ENCODE results near the gene PLPP4. TPM values are rescaled to one million over a fixed set of nuclear protein-coding genes. Genes with fewer than 3 reads are reported as not detected.

PLPP4 gene
- total RNA-seq, 1 experiment from 2014 or later: 11.7 TPM

DNA sequence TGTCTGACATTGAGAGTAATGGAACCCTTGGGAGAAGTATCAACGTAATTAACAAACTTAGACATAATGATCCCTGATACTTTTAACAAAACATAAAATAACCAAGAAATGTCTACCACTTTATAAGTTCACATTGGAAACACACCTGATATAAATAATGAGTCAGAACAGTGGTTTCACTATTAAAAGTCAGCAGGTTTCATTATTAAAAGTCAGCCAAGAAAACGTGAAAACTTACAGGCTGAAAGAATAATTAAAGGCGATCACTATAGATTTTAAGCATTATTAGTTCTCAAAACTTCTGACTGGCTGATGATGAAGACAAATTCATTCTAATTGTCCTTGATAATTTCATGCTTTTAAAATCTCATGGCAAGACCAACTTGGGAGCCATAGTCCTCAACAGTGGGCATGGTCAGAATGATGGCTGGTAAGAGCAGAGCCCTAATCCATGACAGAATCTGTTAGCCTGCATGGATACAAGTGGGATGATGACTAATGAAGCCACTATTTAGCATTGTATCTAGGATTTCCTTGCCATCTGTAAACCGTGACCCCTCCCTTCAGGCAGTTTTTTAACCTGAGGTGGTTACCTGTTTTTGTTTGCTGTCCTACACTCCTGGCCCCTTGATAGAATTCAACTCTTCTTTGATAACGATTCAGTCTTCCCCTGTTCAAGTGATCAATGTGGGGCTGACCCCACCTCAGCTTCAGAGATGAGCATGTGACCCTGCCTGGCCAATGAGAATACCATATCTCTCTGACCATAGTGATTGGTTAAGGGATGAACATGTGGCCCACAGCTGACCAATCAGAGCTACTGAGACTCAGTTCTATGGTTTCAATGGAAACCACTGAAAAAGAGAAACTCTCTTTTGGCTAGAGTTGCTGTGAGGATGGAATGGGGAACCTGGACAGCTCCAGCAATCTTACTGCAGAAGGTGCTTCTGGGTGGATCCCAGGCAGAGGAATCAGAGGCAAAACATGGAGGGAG, 151.0 kb downstream of the PLPP4 start:
- DNase-seq (ENCODE audit: low spot score): peak; percentile 18

DNA sequence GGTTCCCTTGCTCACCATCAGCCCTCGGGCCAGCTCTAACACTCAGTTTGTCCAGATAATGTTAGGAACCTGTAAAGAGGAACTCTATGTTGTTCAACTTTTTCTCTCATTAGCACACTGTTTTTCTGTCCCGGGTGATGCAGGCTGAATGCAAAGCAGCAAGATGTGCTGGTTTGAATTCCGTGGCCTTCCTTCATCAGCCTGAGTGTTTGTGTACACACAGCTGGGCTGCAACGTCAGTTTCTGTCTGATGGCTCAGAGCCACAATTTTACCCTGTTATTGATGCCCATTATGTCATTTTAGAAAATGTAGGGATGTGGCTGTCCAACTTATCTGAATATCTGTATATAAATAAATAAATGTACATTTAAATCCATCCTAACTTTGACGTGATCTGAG, 152.0 kb downstream of the PLPP4 start:
- DNase-seq (ENCODE audit: low spot score): no peak

DNA sequence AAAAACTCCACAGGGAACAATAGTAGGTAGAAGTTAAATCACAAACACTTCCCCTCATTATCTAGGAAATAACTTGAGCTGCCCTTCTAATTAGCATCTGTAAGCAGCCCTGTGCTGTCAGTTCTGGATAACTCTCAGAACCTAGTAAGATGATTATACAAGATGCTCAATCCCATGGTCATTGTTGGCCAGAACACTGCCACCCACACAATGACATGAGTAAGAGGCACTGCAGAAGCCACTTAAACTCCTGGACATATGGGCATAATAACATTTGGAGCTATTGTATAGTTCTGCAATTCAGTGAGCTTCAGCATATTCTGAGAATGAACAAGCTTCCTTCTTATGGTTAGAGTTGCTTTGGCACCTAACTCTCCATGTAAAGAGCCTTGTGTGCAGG, 153.8 kb downstream of the PLPP4 start:
- no peak for DNase-seq (ENCODE audit: low spot score)

DNA sequence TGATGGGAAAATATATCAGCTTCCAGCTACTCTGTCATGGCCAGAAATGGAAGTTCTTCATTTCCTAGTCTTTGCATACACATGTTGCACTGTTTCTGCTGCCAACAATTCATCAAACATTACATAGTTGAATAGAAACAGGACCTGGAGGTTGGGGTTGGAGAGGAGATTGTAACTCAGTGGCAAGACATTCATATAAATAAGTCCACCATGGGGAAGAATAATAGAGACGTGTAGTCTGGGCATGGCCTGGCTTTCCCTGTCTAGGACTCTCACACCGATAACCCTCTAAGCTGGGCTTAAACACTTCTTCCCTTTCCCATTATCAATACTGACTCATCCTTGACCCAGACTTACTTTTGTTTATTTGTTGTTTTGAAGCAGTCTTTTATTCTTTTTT, 155.7 kb downstream of the PLPP4 start:
- no peak for DNase-seq (ENCODE audit: low spot score)

DNA sequence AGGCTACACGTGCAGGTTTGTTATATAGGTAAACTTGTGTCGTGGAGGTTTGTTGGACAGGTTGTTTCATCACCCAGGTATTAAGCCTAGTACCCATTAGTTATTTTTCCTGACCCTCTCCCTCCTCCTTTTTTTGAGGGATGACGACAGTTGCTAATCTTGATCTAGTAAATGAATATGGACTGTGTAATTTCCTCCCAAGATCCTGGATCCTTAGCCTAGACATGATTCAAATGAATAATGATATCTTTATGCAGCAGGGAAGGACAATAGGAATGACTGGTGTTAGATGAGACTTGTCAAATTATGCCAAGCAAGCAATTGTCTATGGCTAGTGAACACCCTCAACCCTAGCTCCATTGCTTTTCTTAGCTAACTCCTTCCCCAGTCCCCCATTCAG, 156.2 kb downstream of the PLPP4 start:
- DNase-seq (ENCODE audit: low spot score): no peak

DNA sequence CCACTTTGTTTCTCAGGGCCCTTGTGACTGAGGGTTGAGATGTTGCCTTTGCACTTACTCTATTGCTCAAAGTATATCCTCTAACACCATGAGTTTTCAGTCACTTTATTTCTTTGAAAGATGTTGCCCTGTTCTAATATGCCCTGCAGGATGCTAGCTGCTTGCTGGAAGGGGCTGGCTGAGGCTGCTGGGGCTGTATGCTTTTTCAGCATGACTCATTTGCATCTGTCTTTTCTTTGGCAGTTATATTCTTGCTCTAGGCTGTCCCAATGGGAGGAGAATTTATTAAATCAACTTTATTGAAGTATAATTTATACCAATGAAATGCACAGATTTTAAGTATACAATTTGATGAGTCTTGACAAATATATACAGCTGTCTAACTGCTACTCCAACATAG, 157.7 kb downstream of the PLPP4 start:
- DNase-seq (ENCODE audit: low spot score): no peak

DNA sequence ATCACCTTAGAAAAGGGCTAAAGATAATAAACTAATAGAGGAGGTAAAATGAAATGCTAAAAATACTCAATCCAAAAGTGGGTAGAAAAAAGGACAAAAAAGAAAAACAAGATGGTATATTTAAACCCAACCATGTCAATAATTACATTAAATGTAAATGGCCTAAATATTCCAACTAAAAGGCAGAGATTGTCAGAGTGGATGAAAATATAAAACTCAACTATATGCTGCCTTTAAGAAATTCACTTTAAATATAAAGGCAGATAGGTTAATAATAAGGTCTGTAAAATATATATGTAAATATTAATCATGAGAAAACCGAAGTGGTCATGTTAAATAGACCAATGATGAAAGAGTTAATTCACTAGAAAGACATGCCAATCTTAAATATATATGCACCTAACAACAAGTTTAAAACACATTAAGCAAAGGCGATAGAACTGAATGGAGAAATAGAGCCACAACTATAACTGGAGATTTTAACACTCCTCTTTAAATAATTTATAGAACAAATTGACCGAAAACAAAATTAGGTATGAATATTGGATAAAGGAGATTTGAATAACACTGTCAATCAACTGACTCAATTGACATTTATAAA, 159.4 kb downstream of the PLPP4 start:
- DNase-seq (ENCODE audit: low spot score): no peak

DNA sequence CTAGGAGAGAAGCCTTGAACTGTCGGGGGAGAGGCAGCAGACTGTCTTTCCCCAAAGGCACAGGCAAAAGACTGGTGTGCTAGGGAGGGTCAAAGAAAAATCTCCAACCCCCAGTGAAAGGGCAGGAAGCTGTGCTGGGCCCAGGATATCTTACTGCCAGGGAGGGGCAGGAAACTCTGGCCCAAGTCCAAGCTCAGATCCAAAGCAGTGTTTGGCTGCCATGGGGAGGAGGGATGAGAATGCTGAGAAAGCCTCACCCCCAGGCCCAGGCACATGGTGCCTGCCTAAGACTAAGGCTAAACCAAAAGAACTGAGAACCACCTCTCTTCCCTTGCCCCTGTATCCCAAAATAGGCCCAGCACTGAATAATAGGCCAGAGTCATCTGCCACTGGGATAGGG, 171.2 kb downstream of the PLPP4 start:
- DNase-seq (ENCODE audit: low spot score): no peak

DNA sequence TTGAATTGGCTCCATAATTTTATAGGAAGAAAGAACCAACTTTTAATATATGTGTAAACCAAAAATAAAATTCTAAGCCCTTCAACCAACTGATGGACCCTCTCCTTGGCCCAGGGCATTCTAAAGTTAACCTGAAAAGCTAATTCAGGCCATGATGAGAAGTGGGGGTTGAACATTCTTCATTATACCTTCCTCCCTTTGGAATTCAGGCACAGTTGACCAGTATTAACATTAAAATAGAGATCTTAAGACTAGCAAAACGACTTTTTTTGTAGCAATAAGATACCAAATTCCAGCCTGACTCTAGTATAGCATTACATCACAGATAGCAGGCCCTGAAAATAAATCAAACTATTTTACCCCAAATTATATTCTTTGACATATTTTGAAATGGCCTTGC, 173.2 kb downstream of the PLPP4 start:
- DNase-seq (ENCODE audit: low spot score): no peak

DNA sequence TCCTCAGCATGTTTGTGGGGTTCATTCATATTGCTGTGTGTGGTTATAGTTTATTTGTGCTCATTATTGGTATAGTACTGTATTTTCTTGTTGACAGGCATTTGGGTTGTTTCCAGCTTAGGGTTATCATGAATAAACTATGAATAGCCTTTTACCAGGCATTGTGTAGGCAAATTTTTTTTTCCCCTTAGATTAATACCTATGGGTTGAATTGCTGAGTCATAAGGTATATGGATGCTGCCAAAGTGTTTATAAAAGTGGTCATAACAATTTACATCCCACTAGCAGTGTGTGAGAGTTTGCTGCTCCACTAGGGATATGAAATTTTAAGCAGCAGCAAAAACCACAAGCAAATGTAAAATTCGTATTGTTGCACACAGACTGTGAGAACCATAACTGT, 175.0 kb downstream of the PLPP4 start:
- no peak for DNase-seq (ENCODE audit: low spot score)

DNA sequence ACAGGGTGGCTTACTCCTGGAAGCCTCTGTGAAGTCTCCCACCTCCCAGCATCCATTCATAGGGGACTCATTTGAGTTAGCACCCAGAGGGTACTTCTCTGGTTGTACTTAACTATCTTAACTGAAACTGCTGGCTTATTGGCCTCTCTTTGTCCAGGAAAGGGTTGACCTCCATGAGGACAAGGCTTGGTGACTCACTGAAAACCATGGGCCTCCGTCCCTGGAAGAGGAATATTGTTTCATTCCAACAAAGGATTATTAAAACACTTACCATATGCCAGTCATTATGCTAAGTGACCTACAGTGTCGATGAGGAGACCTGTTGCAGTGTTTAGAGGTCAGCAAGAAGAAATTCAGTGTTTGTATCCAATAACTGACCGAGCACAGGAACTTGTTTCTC, 175.9 kb downstream of the PLPP4 start:
- DNase-seq (ENCODE audit: low spot score): no peak

DNA sequence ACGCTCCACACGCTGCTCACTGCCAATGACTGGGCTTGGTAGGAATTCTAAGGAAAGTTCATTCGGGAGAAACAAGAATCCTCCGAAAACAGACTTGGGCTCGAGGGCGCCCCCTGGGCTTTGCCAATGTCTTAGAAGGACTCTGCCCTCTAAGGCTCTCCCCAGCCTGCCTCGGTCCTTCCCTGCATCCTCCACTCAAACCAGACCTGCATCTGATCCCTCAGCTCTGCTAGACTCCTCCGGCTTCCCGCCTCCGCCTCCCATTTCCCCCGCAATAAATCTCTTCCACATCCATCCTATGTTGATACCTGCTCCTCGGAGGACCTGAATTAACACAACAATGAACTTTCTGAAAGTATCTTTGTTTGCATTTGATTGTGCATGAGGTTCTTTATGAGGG, 177.6 kb downstream of the PLPP4 start:
- no peak for DNase-seq (ENCODE audit: low spot score)
